Activated CD4-positive, alpha-beta memory T cell treated with anti-CD3 and anti-CD28 coated beads, Interleukin-2, amount 10 ng/mL, durations not matched to agents 7 days and 5 days (primary cell): ENCODE data around the gene ERBB4. TPM values are rescaled to one million over a fixed set of nuclear protein-coding genes. Genes with fewer than 3 reads are reported as not detected.

ENCODE experiments used
- CTCF ChIA-PET: fragments of 350-600 bp; sonication (Branson Sonifier 250); formaldehyde crosslinking; loops from one replicate; lab custom pipeline; 2021; ENCODE audit warnings: antibody characterized with exemption, inconsistent platforms; lab: Charles Lee
- POLR2A ChIA-PET: fragments of 350-600 bp; sonication (Branson Sonifier 250); formaldehyde crosslinking; loops from one replicate; lab custom pipeline; 2021; ENCODE audit warnings: antibody characterized with exemption; lab: Charles Lee
- DNase-seq: peaks from one replicate; pipeline ENCODE4 v3.0.0-alpha.2; 2020
- H3K27ac Mint-ChIP-seq: one replicate; pipeline ENCODE4 v1.8.0; 2021; ENCODE audit warnings: mild to moderate bottlenecking, mixed read lengths
- H3K27me3 Mint-ChIP-seq: one replicate; pipeline ENCODE4 v1.8.0; 2021; ENCODE audit warnings: mixed read lengths
- H3K36me3 Mint-ChIP-seq: one replicate; pipeline ENCODE4 v1.8.0; 2021; ENCODE audit warnings: low read depth, mixed read lengths
- H3K4me1 Mint-ChIP-seq: one replicate; pipeline ENCODE4 v1.8.0; 2021; ENCODE audit warnings: mixed read lengths
- H3K4me3 Mint-ChIP-seq: one replicate; pipeline ENCODE4 v1.8.0; 2021; ENCODE audit warnings: mild to moderate bottlenecking, mixed read lengths
- H3K9me3 Mint-ChIP-seq: one replicate; pipeline ENCODE4 v1.8.0; 2021; ENCODE audit warnings: mixed read lengths
- total RNA-seq, 2 experiments: library from RNA; stranded (reverse); gene quantifications; one replicate each; pipeline ENCODE4 v1.2.3, GENCODE V29; 2021

Gene ERBB4
- total RNA-seq, 2 experiments from 2014 or later, result not detected

DNA sequence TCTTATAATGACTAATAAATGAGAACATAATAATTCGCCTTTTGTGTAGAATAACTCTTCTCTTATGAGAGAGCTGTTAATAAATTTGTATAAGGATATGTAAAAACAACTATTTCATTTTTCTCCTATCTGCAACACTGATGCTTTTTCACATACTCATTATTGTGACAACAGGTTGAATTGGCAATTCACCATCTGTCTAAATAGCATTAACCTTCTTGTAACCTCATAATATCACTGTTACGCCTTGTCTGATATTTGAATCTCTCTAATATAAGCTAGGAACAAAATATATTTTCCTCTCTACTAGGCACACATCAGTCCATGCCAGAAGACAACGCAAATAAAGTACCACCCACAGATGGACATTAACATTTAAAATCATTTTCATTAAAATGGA, 1043.3 kb downstream of the ERBB4 start:
- H3K36me3 Mint-ChIP-seq, result no peaks in the 10 kb centered on the region
- POLR2A ChIA-PET, result no interaction called here
- no peak overlapping the region for H3K27ac Mint-ChIP-seq
- no peaks in the 10 kb centered on the region for H3K27me3 Mint-ChIP-seq
- CTCF ChIA-PET, result no interaction called here
- no peak overlapping the region for H3K4me3 Mint-ChIP-seq
- no peak for DNase-seq
- H3K9me3 Mint-ChIP-seq, result no peaks in the 10 kb centered on the region
- H3K4me1 Mint-ChIP-seq, result no peaks in the 10 kb centered on the region

- no peaks in the 10 kb centered on the region for H3K36me3 Mint-ChIP-seq
- CTCF ChIA-PET, result interaction anchor here (0.8 kb wide), 1 partner anchor 39 kb away, joined by 4 read pairs; no protein-coding TSS in a partner anchor
- no peak for DNase-seq
- no peaks in the 10 kb centered on the region for H3K27me3 Mint-ChIP-seq
- POLR2A ChIA-PET, result no interaction called here
- H3K27ac Mint-ChIP-seq, result no peak overlapping the region
- no peak overlapping the region for H3K4me3 Mint-ChIP-seq
- H3K4me1 Mint-ChIP-seq, result no peaks in the 10 kb centered on the region
- H3K9me3 Mint-ChIP-seq, result no peaks in the 10 kb centered on the region
These were observed 1044.1 kb downstream of the ERBB4 start for GRCh38 chr2:211494536-211494935.

DNA sequence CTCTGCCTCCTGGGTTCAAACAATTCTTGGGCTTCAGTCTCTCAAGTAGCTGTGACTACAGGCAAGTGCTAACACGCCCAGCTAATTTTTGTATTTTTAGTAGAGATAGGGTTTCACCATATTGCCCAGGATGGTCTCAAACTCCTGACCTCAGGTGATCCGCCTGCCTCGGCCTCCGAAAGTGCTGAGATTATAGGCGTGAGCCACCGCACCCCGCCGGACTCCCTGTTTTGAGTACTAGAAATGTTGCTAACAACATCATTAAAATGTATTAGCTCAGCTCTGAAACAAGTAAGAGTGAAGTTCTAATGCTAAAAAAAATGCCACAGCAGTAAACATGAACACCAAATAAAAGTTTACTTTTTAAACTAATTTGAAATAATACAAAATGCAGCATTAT, 1044.5 kb downstream of the ERBB4 start:
- Mint-ChIP-seq H3K4me3 (no peak overlapping the region), H3K36me3 (no peaks in the 10 kb centered on the region), H3K27me3 (no peaks in the 10 kb centered on the region), H3K9me3 (no peaks in the 10 kb centered on the region), H3K27ac (no peak overlapping the region), H3K4me1 (no peaks in the 10 kb centered on the region)
- CTCF ChIA-PET, result interaction anchor here (0.8 kb wide), 1 partner anchor 39 kb away, joined by 4 read pairs; no protein-coding TSS in a partner anchor
- no peak for DNase-seq
- POLR2A ChIA-PET, result no interaction called here

- Mint-ChIP-seq H3K4me3 (no peak overlapping the region), H3K9me3 (no peaks in the 10 kb centered on the region), H3K36me3 (no peaks in the 10 kb centered on the region), H3K4me1 (no peaks in the 10 kb centered on the region), H3K27me3 (no peaks in the 10 kb centered on the region), H3K27ac (no peak overlapping the region)
- POLR2A ChIA-PET, result no interaction called here
- CTCF ChIA-PET, result no interaction called here
- DNase-seq, result no peak
These were observed 1050.9 kb downstream of the ERBB4 start for GRCh38 chr2:211487733-211488132.

- H3K4me1 Mint-ChIP-seq, result no peaks in the 10 kb centered on the region
- H3K4me3 Mint-ChIP-seq, result no peak overlapping the region
- H3K27ac Mint-ChIP-seq, result no peak overlapping the region
- ChIA-PET CTCF (no interaction called here), POLR2A (no interaction called here)
- H3K27me3 Mint-ChIP-seq, result no peaks in the 10 kb centered on the region
- no peak for DNase-seq
- no peaks in the 10 kb centered on the region for H3K36me3 Mint-ChIP-seq
- peaks cover 4% of the 10 kb centered on the region for H3K9me3 Mint-ChIP-seq
These were observed 1059.0 kb downstream of the ERBB4 start for GRCh38 chr2:211479536-211480150.

GRCh38 chr2:211477537-211478275, 1060.9 kb downstream of the ERBB4 start:
- Mint-ChIP-seq H3K36me3 (no peaks in the 10 kb centered on the region), H3K9me3 (peaks cover 4% of the 10 kb centered on the region), H3K4me1 (no peaks in the 10 kb centered on the region), H3K27me3 (no peaks in the 10 kb centered on the region), H3K4me3 (no peak overlapping the region), H3K27ac (no peak overlapping the region)
- ChIA-PET POLR2A (no interaction called here), CTCF (no interaction called here)
- no peak for DNase-seq

DNA sequence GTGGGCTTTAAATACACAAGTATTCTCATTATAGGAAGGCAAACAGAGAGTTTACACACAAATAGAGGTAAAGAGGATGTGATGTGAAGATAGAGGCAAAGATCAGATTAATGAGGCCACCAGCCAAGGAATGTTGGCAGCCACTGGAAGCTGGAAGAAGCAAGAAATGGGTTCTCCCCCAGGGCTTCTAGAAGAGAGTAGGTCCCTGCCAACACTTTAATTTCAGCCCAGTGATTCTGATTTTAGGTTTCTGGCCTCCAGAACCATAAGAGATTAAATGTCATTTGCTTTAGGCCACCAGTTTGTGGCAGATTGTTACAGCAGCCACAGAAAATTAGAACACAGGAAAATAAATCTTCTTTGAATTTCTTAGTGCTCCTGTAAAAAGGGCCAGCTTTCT, 1065.5 kb downstream of the ERBB4 start:
- H3K36me3 Mint-ChIP-seq, result no peaks in the 10 kb centered on the region
- no peak overlapping the region for H3K4me3 Mint-ChIP-seq
- no peaks in the 10 kb centered on the region for H3K9me3 Mint-ChIP-seq
- no peak overlapping the region for H3K27ac Mint-ChIP-seq
- H3K4me1 Mint-ChIP-seq, result no peaks in the 10 kb centered on the region
- ChIA-PET CTCF (no interaction called here), POLR2A (no interaction called here)
- no peaks in the 10 kb centered on the region for H3K27me3 Mint-ChIP-seq
- no peak for DNase-seq

- DNase-seq, result no peak
- Mint-ChIP-seq H3K4me1 (no peaks in the 10 kb centered on the region), H3K36me3 (no peaks in the 10 kb centered on the region), H3K4me3 (no peak overlapping the region), H3K27me3 (no peaks in the 10 kb centered on the region), H3K27ac (no peak overlapping the region), H3K9me3 (no peaks in the 10 kb centered on the region)
- CTCF ChIA-PET, result no interaction called here
- POLR2A ChIA-PET, result no interaction called here
These were observed 1068.9 kb downstream of the ERBB4 start for GRCh38 chr2:211469664-211470059.

DNA sequence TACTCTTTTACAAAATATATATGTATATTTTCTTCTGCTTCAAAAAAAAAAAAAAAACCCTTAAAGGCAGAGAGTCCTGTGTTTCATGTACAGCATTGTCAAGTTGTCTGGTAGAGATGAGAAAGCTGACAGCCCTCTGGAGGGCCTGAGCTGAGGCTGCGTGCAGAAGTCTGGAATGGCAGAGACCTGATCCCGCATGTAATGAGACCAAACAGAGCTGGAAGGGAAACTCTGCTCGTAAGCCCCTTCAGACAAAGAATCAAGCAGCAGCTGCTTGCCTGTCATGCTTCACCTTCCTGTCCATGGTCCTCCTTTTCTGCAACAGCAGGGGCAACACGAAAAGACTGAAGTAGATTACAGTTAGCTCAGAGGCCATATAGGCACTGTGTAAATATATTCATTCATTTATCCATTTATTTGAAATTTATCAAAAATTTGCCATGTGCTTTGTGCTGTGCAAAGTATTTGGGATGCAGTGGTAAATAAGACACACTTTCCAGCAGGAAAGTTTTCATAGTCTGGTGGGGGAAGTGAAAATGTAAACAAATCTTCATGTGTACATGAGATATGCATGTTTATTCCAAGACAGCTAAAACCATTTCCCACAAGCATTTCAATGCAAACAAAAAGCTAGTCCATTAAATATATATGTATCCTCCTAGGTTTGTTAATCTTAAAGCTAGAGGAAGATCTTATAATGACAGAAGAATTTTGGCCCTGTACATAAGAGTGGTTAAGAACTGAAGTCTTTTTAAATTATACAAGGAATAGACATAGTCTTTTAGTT, 1069.5 kb downstream of the ERBB4 start:
- CTCF ChIA-PET, result interaction anchor here (0.6 kb wide), 1 partner anchor 1348 kb away, joined by 3 read pairs; no protein-coding TSS in a partner anchor
- Mint-ChIP-seq H3K4me1 (no peaks in the 10 kb centered on the region), H3K4me3 (no peak overlapping the region), H3K36me3 (no peaks in the 10 kb centered on the region), H3K27ac (no peak overlapping the region), H3K27me3 (no peaks in the 10 kb centered on the region), H3K9me3 (no peaks in the 10 kb centered on the region)
- no peak for DNase-seq
- POLR2A ChIA-PET, result no interaction called here

DNA sequence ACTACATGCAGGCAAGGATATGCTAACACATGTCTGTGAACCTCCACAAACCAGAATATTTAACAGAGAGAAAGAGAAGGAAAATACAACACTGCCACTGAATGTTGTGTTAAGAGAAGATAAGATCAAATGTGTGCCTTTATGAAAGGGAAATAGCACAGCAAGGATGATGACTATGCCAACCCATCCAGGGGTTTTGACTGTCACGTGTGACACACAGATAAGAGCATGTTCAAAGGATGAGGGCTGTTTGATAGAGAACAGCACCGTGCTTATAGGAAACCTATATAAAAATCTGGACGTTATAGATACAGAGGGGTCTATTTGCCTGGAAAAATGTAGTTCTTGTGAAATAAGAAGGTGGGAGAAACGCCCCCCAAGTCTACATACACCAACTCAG, 1070.4 kb downstream of the ERBB4 start:
- POLR2A ChIA-PET, result no interaction called here
- Mint-ChIP-seq H3K4me3 (no peak overlapping the region), H3K9me3 (no peaks in the 10 kb centered on the region), H3K36me3 (no peaks in the 10 kb centered on the region), H3K27ac (no peak overlapping the region), H3K27me3 (no peaks in the 10 kb centered on the region), H3K4me1 (no peaks in the 10 kb centered on the region)
- DNase-seq, result no peak
- CTCF ChIA-PET, result no interaction called here

GRCh38 chr2:211463397-211463796, 1075.2 kb downstream of the ERBB4 start:
- Mint-ChIP-seq H3K36me3 (no peaks in the 10 kb centered on the region), H3K4me1 (no peaks in the 10 kb centered on the region), H3K4me3 (no peak overlapping the region), H3K9me3 (no peaks in the 10 kb centered on the region), H3K27me3 (no peaks in the 10 kb centered on the region), H3K27ac (no peak overlapping the region)
- no peak for DNase-seq
- CTCF ChIA-PET, result no interaction called here
- POLR2A ChIA-PET, result no interaction called here

DNA sequence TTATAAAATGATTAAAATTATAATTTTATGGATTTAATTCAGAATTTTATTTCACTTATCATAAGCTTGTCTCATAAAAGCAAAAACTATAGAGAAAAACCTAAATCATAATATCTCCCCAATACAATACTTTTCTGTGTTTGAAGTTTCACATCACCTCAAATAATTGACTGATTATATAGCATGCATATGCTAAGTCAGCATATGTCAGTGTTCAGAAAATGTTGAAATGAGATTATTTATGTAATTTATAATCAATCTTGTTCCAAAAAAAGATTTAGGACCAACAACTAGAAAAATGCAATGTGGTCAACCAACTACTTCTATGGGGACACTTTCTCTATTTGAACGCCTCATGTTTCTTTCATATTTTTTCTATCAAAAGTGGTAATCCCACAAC, 1079.6 kb downstream of the ERBB4 start:
- H3K36me3 Mint-ChIP-seq, result no peaks in the 10 kb centered on the region
- no peaks in the 10 kb centered on the region for H3K9me3 Mint-ChIP-seq
- no peaks in the 10 kb centered on the region for H3K27me3 Mint-ChIP-seq
- ChIA-PET CTCF (no interaction called here), POLR2A (no interaction called here)
- H3K27ac Mint-ChIP-seq, result no peak overlapping the region
- no peak for DNase-seq
- H3K4me1 Mint-ChIP-seq, result no peaks in the 10 kb centered on the region
- no peak overlapping the region for H3K4me3 Mint-ChIP-seq

DNA sequence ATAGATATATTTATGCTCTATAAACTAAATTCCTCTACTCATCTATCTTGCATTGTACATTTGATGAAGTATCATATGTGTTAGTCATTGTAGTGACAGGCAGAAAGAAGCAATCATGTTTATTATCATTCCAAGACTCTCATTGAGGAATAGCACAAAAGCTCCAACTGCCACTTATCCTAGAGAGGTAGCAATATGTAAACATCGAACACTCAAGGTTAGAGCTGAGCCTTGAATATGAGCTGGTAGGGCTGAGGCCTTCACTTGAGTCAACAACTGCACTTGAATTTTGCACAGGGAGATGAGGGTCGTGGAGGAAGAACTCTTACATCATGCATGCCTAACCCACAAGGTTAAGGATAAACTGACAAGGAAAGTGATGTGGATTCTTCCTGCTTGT, 1081.3 kb downstream of the ERBB4 start:
- H3K27me3 Mint-ChIP-seq, result no peaks in the 10 kb centered on the region
- no peaks in the 10 kb centered on the region for H3K4me1 Mint-ChIP-seq
- H3K9me3 Mint-ChIP-seq, result no peaks in the 10 kb centered on the region
- CTCF ChIA-PET, result no interaction called here
- no peak overlapping the region for H3K27ac Mint-ChIP-seq
- H3K36me3 Mint-ChIP-seq, result no peaks in the 10 kb centered on the region
- no peak overlapping the region for H3K4me3 Mint-ChIP-seq
- no peak for DNase-seq
- POLR2A ChIA-PET, result no interaction called here
